ENCODE data around the gene RAB4A.

Gene RAB4A

DNA sequence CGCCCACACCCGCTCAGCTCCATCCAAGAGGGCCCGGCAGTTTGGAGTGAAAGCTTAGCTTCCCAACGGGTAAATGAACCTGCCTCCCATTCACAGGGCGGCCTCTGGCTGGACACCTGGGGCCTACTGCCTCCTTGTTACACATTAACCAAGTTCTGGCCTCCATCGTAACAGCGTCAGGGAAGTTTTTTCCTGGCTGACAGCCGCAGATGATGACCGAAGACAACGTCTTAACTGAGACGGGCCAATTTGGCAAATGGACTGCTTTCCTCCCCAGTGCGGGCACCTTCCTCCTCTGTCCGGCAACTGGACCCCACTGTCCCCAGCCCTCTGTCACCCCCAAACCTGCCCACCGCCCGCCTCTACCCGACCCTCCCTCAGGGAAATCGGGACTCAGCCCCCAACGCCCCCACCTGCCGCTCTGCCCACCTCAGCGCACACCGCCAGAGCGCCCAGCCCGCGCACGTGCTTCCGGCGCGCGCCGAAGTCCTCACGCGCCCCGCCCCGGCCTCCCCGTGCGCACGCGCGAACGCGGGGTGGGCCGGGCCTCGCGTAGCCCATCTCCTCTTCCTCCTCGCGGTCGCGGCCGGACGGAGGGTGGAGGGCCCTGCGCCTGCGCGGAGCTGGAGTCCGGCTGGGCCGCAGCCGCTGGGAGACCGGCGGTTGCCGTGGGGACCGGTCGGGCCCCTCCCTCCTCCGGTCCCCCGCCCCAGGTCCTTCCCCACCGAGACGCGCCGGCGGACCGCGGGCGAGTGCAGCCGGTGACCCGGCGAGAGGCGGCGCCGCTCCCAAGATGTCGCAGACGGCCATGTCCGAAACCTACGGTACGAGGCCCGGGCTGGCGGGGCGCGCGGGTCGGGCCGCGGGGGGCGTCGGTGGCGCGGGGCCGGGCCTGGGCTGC is at the start of gene RAB4A (continued):
- TF ChIP-seq ZNF776 (tag by site-specific recombination; IDR thresholded peaks at IDR 0.05; ENCODE audit: borderline replicate concordance) = no peak
- TF ChIP-seq, protein P1, sequence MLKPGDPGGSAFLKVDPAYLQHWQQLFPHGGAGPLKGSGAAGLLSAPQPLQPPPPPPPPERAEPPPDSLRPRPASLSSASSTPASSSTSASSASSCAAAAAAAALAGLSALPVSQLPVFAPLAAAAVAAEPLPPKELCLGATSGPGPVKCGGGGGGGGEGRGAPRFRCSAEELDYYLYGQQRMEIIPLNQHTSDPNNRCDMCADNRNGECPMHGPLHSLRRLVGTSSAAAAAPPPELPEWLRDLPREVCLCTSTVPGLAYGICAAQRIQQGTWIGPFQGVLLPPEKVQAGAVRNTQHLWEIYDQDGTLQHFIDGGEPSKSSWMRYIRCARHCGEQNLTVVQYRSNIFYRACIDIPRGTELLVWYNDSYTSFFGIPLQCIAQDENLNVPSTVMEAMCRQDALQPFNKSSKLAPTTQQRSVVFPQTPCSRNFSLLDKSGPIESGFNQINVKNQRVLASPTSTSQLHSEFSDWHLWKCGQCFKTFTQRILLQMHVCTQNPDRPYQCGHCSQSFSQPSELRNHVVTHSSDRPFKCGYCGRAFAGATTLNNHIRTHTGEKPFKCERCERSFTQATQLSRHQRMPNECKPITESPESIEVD (tag by site-specific recombination; IDR thresholded peaks at IDR 0.05) = no peak
- TF ChIP-seq ZNF654 (tag by site-specific recombination; IDR thresholded peaks at IDR 0.05; ENCODE audit: low read depth) = no peak
- TF ChIP-seq ZNF324 (tag by site-specific recombination; IDR thresholded peaks at IDR 0.05) = peak; percentile 76; the same call in 1 of the 2 replicates
- peak; percentile 53 for TF ChIP-seq ZBTB11 (tag by site-specific recombination; conservative IDR thresholded peaks at IDR 0.05; ENCODE audit: low read depth)
- TF ChIP-seq TRIM28 (IDR thresholded peaks at IDR 0.05; ENCODE audit: borderline replicate concordance, low read length) = no peak
- TF ChIP-seq, protein P2, sequence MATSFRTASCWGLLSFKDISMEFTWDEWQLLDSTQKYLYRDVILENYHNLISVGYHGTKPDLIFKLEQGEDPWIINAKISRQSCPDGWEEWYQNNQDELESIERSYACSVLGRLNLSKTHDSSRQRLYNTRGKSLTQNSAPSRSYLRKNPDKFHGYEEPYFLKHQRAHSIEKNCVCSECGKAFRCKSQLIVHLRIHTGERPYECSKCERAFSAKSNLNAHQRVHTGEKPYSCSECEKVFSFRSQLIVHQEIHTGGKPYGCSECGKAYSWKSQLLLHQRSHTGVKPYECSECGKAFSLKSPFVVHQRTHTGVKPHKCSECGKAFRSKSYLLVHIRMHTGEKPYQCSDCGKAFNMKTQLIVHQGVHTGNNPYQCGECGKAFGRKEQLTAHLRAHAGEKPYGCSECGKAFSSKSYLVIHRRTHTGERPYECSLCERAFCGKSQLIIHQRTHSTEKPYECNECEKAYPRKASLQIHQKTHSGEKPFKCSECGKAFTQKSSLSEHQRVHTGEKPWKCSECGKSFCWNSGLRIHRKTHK (tag by site-specific recombination; IDR thresholded peaks at IDR 0.05) = no peak
- no peak for TF ChIP-seq ZSCAN16 (tag by site-specific recombination; IDR thresholded peaks at IDR 0.05)
- TF ChIP-seq ZNF544 (tag by site-specific recombination; IDR thresholded peaks at IDR 0.05) = no peak
- no peak for TF ChIP-seq ZNF48 (tag by site-specific recombination; IDR thresholded peaks at IDR 0.05)
- TF ChIP-seq ZNF513 (tag by site-specific recombination; IDR thresholded peaks at IDR 0.05) = peak; percentile 90
- peak; percentile 26; the same call in 1 of the 2 replicates for TF ChIP-seq ZBTB21 (tag by site-specific recombination; IDR thresholded peaks at IDR 0.05)
- TF ChIP-seq ZBTB20 (tag by site-specific recombination; IDR thresholded peaks at IDR 0.05) = no peak; the same call in 1 of the 2 replicates
- TF ChIP-seq MYNN (tag by site-specific recombination; IDR thresholded peaks at IDR 0.05; ENCODE audit: borderline replicate concordance) = no peak
- TF ChIP-seq ZNF747 (tag by site-specific recombination; IDR thresholded peaks at IDR 0.05) = no peak
- no peak for TF ChIP-seq KLF9 (tag by site-specific recombination; IDR thresholded peaks at IDR 0.05; ENCODE audit: low read depth)
- no peak for TF ChIP-seq ZNF132 (tag by site-specific recombination; IDR thresholded peaks at IDR 0.05; ENCODE audit: borderline replicate concordance)
- TF ChIP-seq ZNF571 (tag by site-specific recombination; IDR thresholded peaks at IDR 0.05) = no peak
- TF ChIP-seq ZBTB8A (tag by site-specific recombination; IDR thresholded peaks at IDR 0.05) = peak; percentile 72
- TF ChIP-seq PRDM1 (tag by site-specific recombination; IDR thresholded peaks at IDR 0.05) = no peak
- TF ChIP-seq ZNF677 (tag by site-specific recombination; IDR thresholded peaks at IDR 0.05) = no peak; the same call in 1 of the 2 replicates
- no peak for TF ChIP-seq ZNF514 (tag by site-specific recombination; IDR thresholded peaks at IDR 0.05)
- peak; percentile 40; the same call in 1 of the 2 replicates for TF ChIP-seq INSM2 (tag by site-specific recombination; IDR thresholded peaks at IDR 0.05)
- TF ChIP-seq ZNF704 (tag by site-specific recombination; IDR thresholded peaks at IDR 0.05) = no peak
- TF ChIP-seq, protein P3, sequence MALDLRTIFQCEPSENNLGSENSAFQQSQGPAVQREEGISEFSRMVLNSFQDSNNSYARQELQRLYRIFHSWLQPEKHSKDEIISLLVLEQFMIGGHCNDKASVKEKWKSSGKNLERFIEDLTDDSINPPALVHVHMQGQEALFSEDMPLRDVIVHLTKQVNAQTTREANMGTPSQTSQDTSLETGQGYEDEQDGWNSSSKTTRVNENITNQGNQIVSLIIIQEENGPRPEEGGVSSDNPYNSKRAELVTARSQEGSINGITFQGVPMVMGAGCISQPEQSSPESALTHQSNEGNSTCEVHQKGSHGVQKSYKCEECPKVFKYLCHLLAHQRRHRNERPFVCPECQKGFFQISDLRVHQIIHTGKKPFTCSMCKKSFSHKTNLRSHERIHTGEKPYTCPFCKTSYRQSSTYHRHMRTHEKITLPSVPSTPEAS (tag by site-specific recombination; IDR thresholded peaks at IDR 0.05) = no peak

Measured in HEK293 (cell line).